Liver (tissue), 9 donors: Measurements from ENCODE around the gene IL18BP. TPM values are rescaled to one million over a fixed set of nuclear protein-coding genes. Genes with fewer than 3 reads are reported as not detected.

Source experiments
- DNase-seq: peaks from one replicate; pipeline ENCODE4 v3.0.0-alpha.2; 2017; ENCODE audit warnings: low spot score
- H3K27ac ChIP-seq, 2 donors: one replicate each; pipeline ENCODE4 v1.7.0; 2013; ENCODE audit warnings: inconsistent platforms in 2 of 2, low read length in 2 of 2, control low read depth in 1 of 2, low read depth in 1 of 2, mild to moderate bottlenecking in 1 of 2
- H3K27me3 ChIP-seq, 4 donors: one replicate each; pipeline versions ENCODE4 v1.6.1 to v1.7.0; 2013; ENCODE audit warnings: low read length in 3 of 4, inconsistent platforms in 1 of 4, mild to moderate bottlenecking in 1 of 4, moderate library complexity in 1 of 4; ENCODE audit not compliant: control insufficient read depth in 4 of 4, insufficient read depth in 4 of 4
- H3K36me3 ChIP-seq, 4 donors: one replicate each; pipeline versions ENCODE4 v1.6.1 to v1.7.0; 2013; ENCODE audit warnings: low read length in 3 of 4, mild to moderate bottlenecking in 3 of 4, low read depth in 1 of 4, moderate library complexity in 1 of 4; ENCODE audit not compliant: control insufficient read depth in 4 of 4, insufficient read depth in 3 of 4
- H3K4me1 ChIP-seq, 4 donors: one replicate each; pipeline versions ENCODE4 v1.6.1 to v1.7.0; 2013; ENCODE audit warnings: low read length in 3 of 4, mild to moderate bottlenecking in 3 of 4, moderate library complexity in 1 of 4; ENCODE audit not compliant: control insufficient read depth in 4 of 4, insufficient read depth in 4 of 4
- H3K4me3 ChIP-seq, 3 donors: one replicate each; pipeline versions ENCODE4 v1.6.1 to v1.7.0; 2013; ENCODE audit warnings: low read length in 3 of 3, control low read depth in 1 of 3, low read depth in 1 of 3, mild to moderate bottlenecking in 1 of 3
- H3K9ac ChIP-seq, 2 donors: one replicate each; pipeline ENCODE4 v1.7.0; 2013; ENCODE audit warnings: low read length in 2 of 2, mild to moderate bottlenecking in 2 of 2, moderate library complexity in 2 of 2, control low read depth in 1 of 2, low read depth in 1 of 2
- H3K9me3 ChIP-seq, 4 donors: one replicate each; pipeline versions ENCODE4 v1.6.1 to v1.7.0; 2013; ENCODE audit warnings: low read length in 3 of 4; ENCODE audit not compliant: control insufficient read depth in 4 of 4
- ATF3 ChIP-seq: IDR thresholded peaks from 2 replicates; pipeline ENCODE4 v1.6.1; 2016; ENCODE audit warnings: antibody characterized with exemption
- CTCF ChIP-seq: fragments of 150-350 bp; IDR thresholded peaks from 2 replicates; pipeline ENCODE4 v1.5.1; 2017; ENCODE audit warnings: improper control_type of control experiment, low read depth, low read length; ENCODE audit not compliant: missing input control
- FOXA2 ChIP-seq: IDR thresholded peaks from 2 replicates; pipeline ENCODE4 v1.6.1; 2016; ENCODE audit warnings: antibody characterized with exemption
- HNF4A ChIP-seq, 2 donors: conservative IDR thresholded peaks; 2 replicates each; pipeline ENCODE4 v1.6.1; 2016; ENCODE audit warnings: antibody characterized with exemption in 2 of 2, mild to moderate bottlenecking in 2 of 2
- HNF4G ChIP-seq: IDR thresholded peaks from 2 replicates; pipeline ENCODE4 v1.6.1; 2016; ENCODE audit warnings: antibody characterized with exemption
- JUND ChIP-seq, 2 donors: IDR thresholded peaks; 2 replicates each; pipeline ENCODE4 v1.6.1; 2016; ENCODE audit warnings: antibody characterized with exemption in 2 of 2
- MAX ChIP-seq: IDR thresholded peaks from 2 replicates; pipeline ENCODE4 v1.6.1; 2016; ENCODE audit warnings: antibody characterized with exemption
- NR2F2 ChIP-seq: IDR thresholded peaks from 2 replicates; pipeline ENCODE4 v1.6.1; 2016; ENCODE audit warnings: antibody characterized with exemption
- RAD21 ChIP-seq, 2 donors: IDR thresholded peaks; 2 replicates each; pipeline ENCODE4 v1.6.1; 2016; ENCODE audit warnings: antibody characterized with exemption in 2 of 2, mild to moderate bottlenecking in 2 of 2
- REST ChIP-seq: IDR thresholded peaks from 2 replicates; pipeline ENCODE4 v1.6.1; 2016; ENCODE audit warnings: antibody characterized with exemption, mild to moderate bottlenecking
- RXRA ChIP-seq, 2 donors: IDR thresholded peaks; 2 replicates each; pipeline ENCODE4 v1.6.1; 2017 to 2018; ENCODE audit warnings: antibody characterized with exemption in 2 of 2, mild to moderate bottlenecking in 1 of 2
- SP1 ChIP-seq: IDR thresholded peaks from 2 replicates; pipeline ENCODE4 v1.6.1; 2018; ENCODE audit warnings: antibody characterized with exemption, mild to moderate bottlenecking
- YY1 ChIP-seq: IDR thresholded peaks from 2 replicates; pipeline ENCODE4 v1.6.1; 2016; ENCODE audit warnings: antibody characterized with exemption, mild to moderate bottlenecking
- ZBTB33 ChIP-seq: IDR thresholded peaks from 2 replicates; pipeline ENCODE4 v1.6.1; 2016; ENCODE audit warnings: antibody characterized with exemption
- WGBS: extraction: QIAGEN DNeasy Blood & Tissue Kit; methylation state at CpG from one replicate; pipeline ENCODE4 v1.1.7; 2013; 5-methylcytosine and 5-hydroxymethylcytosine counted together
- polyA plus RNA-seq, 2 donors: library from polyadenylated mRNA; stranded (reverse) in 1 of 2; unstranded in 1 of 2; fragments of 200-250 nt in 1 of 2; fragments of >200 nt in 1 of 2; fragmentation: Nextera tagmentation in 1 of 2; extraction: Ambion mirVana in 1 of 2; gene quantifications; one replicate each; pipeline versions ENCODE4 v1.2.1 to v1.2.3, GENCODE V29; 2013 to 2015
- total RNA-seq, 2 donors: library from RNA; depleted of rRNA; stranded (reverse); fragments of >200 nt; gene quantifications; one replicate each; pipeline ENCODE4 v1.2.3, GENCODE V29; 2014
- donor health status: healthy.
- donor health status: healthy.
- donor health status: healthy.
- donor health status: healthy.
- donor health status: healthy.

IL18BP gene
- total and polyA plus RNA-seq, 4 donors = 2.4 to 6.3 (median 4.3) TPM

GRCh38 chr11:71977090-71977489 lies 21.6 kb upstream of the IL18BP start:
- H3K4me3 ChIP-seq = no peak overlapping the region
- 83% methylated on average over 1 of the region's 1 CpG for WGBS
- no peaks in the 10 kb centered on the region for H3K9me3 ChIP-seq
- H3K36me3 ChIP-seq = peaks cover 0 to 18% (median 7%) of the 10 kb centered on the region in 4 donors
- H3K9ac ChIP-seq = no peak overlapping the region
- TF ChIP-seq HNF4G = no peak
- no peak for TF ChIP-seq YY1
- TF ChIP-seq RAD21 (IDR thresholded peaks at IDR 0.05) = no peak
- TF ChIP-seq ATF3 = no peak
- TF ChIP-seq FOXA2 = no peak
- TF ChIP-seq SP1 = no peak
- no peak for TF ChIP-seq REST
- TF ChIP-seq CTCF = no peak
- no peak for TF ChIP-seq HNF4A (conservative IDR thresholded peaks at IDR 0.05)
- TF ChIP-seq MAX = no peak
- TF ChIP-seq NR2F2 = no peak
- no peak for TF ChIP-seq JUND (IDR thresholded peaks at IDR 0.05)
- no peaks in the 10 kb centered on the region for H3K4me1 ChIP-seq
- no peaks in the 10 kb centered on the region for H3K27me3 ChIP-seq
- no peak for DNase-seq
- H3K27ac ChIP-seq = no peak overlapping the region

GRCh38 chr11:71977743-71978418 lies 20.8 kb upstream of the IL18BP start:
- Histone ChIP-seq H3K4me1 (no peaks in the 10 kb centered on the region), H3K36me3 (peaks cover 0 to 15% (median 5%) of the 10 kb centered on the region in 4 donors), H3K27ac (no peak overlapping the region), H3K9ac (no peak overlapping the region), H3K27me3 (no peaks in the 10 kb centered on the region), H3K4me3 (no peak overlapping the region), H3K9me3 (no peaks in the 10 kb centered on the region)
- 59% methylated on average over 7 of the region's 7 CpGs for WGBS
- DNase-seq = peak; percentile 51
- TF ChIP-seq RXRA (IDR thresholded peaks at IDR 0.05) = no peak
- TF ChIP-seq REST = no peak
- TF ChIP-seq ZBTB33 = no peak
- TF ChIP-seq SP1 = no peak
- TF ChIP-seq NR2F2 = no peak
- peak; percentile 71 for TF ChIP-seq CTCF
- TF ChIP-seq FOXA2 = no peak
- peak; percentile 85 to 87 for TF ChIP-seq RAD21 (IDR thresholded peaks at IDR 0.05)
